Liver (tissue), 9 donors: ENCODE results near the gene FARSA. TPM values are rescaled to one million over a fixed set of nuclear protein-coding genes. Genes with fewer than 3 reads are reported as not detected.
A peak's percentile ranks its signal among the peaks of the same experiment; 100 is the strongest.

Experiments used
- DNase-seq: peaks from one replicate; pipeline ENCODE4 v3.0.0-alpha.2; 2017; ENCODE audit warnings: low spot score
- H3K27ac ChIP-seq, 2 donors: one replicate each; pipeline ENCODE4 v1.7.0; 2013; ENCODE audit warnings: inconsistent platforms in 2 of 2, low read length in 2 of 2, control low read depth in 1 of 2, low read depth in 1 of 2, mild to moderate bottlenecking in 1 of 2
- H3K27me3 ChIP-seq, 4 donors: one replicate each; pipeline versions ENCODE4 v1.6.1 to v1.7.0; 2013; ENCODE audit warnings: low read length in 3 of 4, inconsistent platforms in 1 of 4, mild to moderate bottlenecking in 1 of 4, moderate library complexity in 1 of 4; ENCODE audit not compliant: control insufficient read depth in 4 of 4, insufficient read depth in 4 of 4
- H3K36me3 ChIP-seq, 4 donors: one replicate each; pipeline versions ENCODE4 v1.6.1 to v1.7.0; 2013; ENCODE audit warnings: low read length in 3 of 4, mild to moderate bottlenecking in 3 of 4, low read depth in 1 of 4, moderate library complexity in 1 of 4; ENCODE audit not compliant: control insufficient read depth in 4 of 4, insufficient read depth in 3 of 4
- H3K4me1 ChIP-seq, 4 donors: one replicate each; pipeline versions ENCODE4 v1.6.1 to v1.7.0; 2013; ENCODE audit warnings: low read length in 3 of 4, mild to moderate bottlenecking in 3 of 4, moderate library complexity in 1 of 4; ENCODE audit not compliant: control insufficient read depth in 4 of 4, insufficient read depth in 4 of 4
- H3K4me3 ChIP-seq, 3 donors: one replicate each; pipeline versions ENCODE4 v1.6.1 to v1.7.0; 2013; ENCODE audit warnings: low read length in 3 of 3, control low read depth in 1 of 3, low read depth in 1 of 3, mild to moderate bottlenecking in 1 of 3
- H3K9ac ChIP-seq, 2 donors: one replicate each; pipeline ENCODE4 v1.7.0; 2013; ENCODE audit warnings: low read length in 2 of 2, mild to moderate bottlenecking in 2 of 2, moderate library complexity in 2 of 2, control low read depth in 1 of 2, low read depth in 1 of 2
- H3K9me3 ChIP-seq, 4 donors: one replicate each; pipeline versions ENCODE4 v1.6.1 to v1.7.0; 2013; ENCODE audit warnings: low read length in 3 of 4; ENCODE audit not compliant: control insufficient read depth in 4 of 4
- ATF3 ChIP-seq: IDR thresholded peaks from 2 replicates; pipeline ENCODE4 v1.6.1; 2016; ENCODE audit warnings: antibody characterized with exemption
- CTCF ChIP-seq: fragments of 150-350 bp; IDR thresholded peaks from 2 replicates; pipeline ENCODE4 v1.5.1; 2017; ENCODE audit warnings: improper control_type of control experiment, low read depth, low read length; ENCODE audit not compliant: missing input control
- EGR1 ChIP-seq, 2 donors: IDR thresholded peaks; 2 replicates each; pipeline ENCODE4 v1.6.1; 2016 to 2018; ENCODE audit warnings: antibody characterized with exemption in 2 of 2, low read depth in 2 of 2
- FOXA1 ChIP-seq: IDR thresholded peaks from 2 replicates; pipeline ENCODE4 v1.6.1; 2016; ENCODE audit warnings: antibody characterized with exemption
- FOXA2 ChIP-seq: IDR thresholded peaks from 2 replicates; pipeline ENCODE4 v1.6.1; 2016; ENCODE audit warnings: antibody characterized with exemption
- GABPA ChIP-seq, 2 donors: IDR thresholded peaks in 1 of 2; conservative IDR thresholded peaks in 1 of 2; 2 replicates each; pipeline ENCODE4 v1.6.1; 2016; ENCODE audit warnings: antibody characterized with exemption in 2 of 2, mild to moderate bottlenecking in 1 of 2, moderate library complexity in 1 of 2
- HNF4A ChIP-seq, 2 donors: conservative IDR thresholded peaks; 2 replicates each; pipeline ENCODE4 v1.6.1; 2016; ENCODE audit warnings: antibody characterized with exemption in 2 of 2, mild to moderate bottlenecking in 2 of 2
- HNF4G ChIP-seq: IDR thresholded peaks from 2 replicates; pipeline ENCODE4 v1.6.1; 2016; ENCODE audit warnings: antibody characterized with exemption
- JUND ChIP-seq, 2 donors: IDR thresholded peaks; 2 replicates each; pipeline ENCODE4 v1.6.1; 2016; ENCODE audit warnings: antibody characterized with exemption in 2 of 2
- MAX ChIP-seq: IDR thresholded peaks from 2 replicates; pipeline ENCODE4 v1.6.1; 2016; ENCODE audit warnings: antibody characterized with exemption
- NR2F2 ChIP-seq: IDR thresholded peaks from 2 replicates; pipeline ENCODE4 v1.6.1; 2016; ENCODE audit warnings: antibody characterized with exemption
- RAD21 ChIP-seq, 2 donors: IDR thresholded peaks; 2 replicates each; pipeline ENCODE4 v1.6.1; 2016; ENCODE audit warnings: antibody characterized with exemption in 2 of 2, mild to moderate bottlenecking in 2 of 2
- REST ChIP-seq: IDR thresholded peaks from 2 replicates; pipeline ENCODE4 v1.6.1; 2016; ENCODE audit warnings: antibody characterized with exemption, mild to moderate bottlenecking
- RXRA ChIP-seq, 2 donors: IDR thresholded peaks; 2 replicates each; pipeline ENCODE4 v1.6.1; 2017 to 2018; ENCODE audit warnings: antibody characterized with exemption in 2 of 2, mild to moderate bottlenecking in 1 of 2
- SP1 ChIP-seq: IDR thresholded peaks from 2 replicates; pipeline ENCODE4 v1.6.1; 2018; ENCODE audit warnings: antibody characterized with exemption, mild to moderate bottlenecking
- TAF1 ChIP-seq: conservative IDR thresholded peaks from 2 replicates; pipeline ENCODE4 v1.6.1; 2016; ENCODE audit warnings: antibody characterized with exemption, mild to moderate bottlenecking
- YY1 ChIP-seq: IDR thresholded peaks from 2 replicates; pipeline ENCODE4 v1.6.1; 2016; ENCODE audit warnings: antibody characterized with exemption, mild to moderate bottlenecking
- ZBTB33 ChIP-seq: IDR thresholded peaks from 2 replicates; pipeline ENCODE4 v1.6.1; 2016; ENCODE audit warnings: antibody characterized with exemption
- WGBS: extraction: QIAGEN DNeasy Blood & Tissue Kit; methylation state at CpG from one replicate; pipeline ENCODE4 v1.1.7; 2013; 5-methylcytosine and 5-hydroxymethylcytosine counted together
- polyA plus RNA-seq, 2 donors: library from polyadenylated mRNA; stranded (reverse) in 1 of 2; unstranded in 1 of 2; fragments of 200-250 nt in 1 of 2; fragments of >200 nt in 1 of 2; fragmentation: Nextera tagmentation in 1 of 2; extraction: Ambion mirVana in 1 of 2; gene quantifications; one replicate each; pipeline versions ENCODE4 v1.2.1 to v1.2.3, GENCODE V29; 2013 to 2015
- total RNA-seq, 2 donors: library from RNA; depleted of rRNA; stranded (reverse); fragments of >200 nt; gene quantifications; one replicate each; pipeline ENCODE4 v1.2.3, GENCODE V29; 2014
- donor health status: healthy.
- donor health status: healthy.
- donor health status: healthy.
- donor health status: healthy.
- donor health status: healthy.

FARSA gene
- total and polyA plus RNA-seq, 4 donors, result 29.8 to 50.1 (median 34.3) TPM

- H3K9ac ChIP-seq, result no peak within 1 kb of the TSS
- H3K4me3 ChIP-seq, result peak within 1 kb of the TSS in 1 of 3 donors; percentile 46
- 78% methylated on average over 17 of the region's 17 CpGs for WGBS
Observed at GRCh38 chr19:12886969-12887747, 46.4 kb downstream of the FARSA start, which contains the start of gene KLF1. KLF1 (minus strand) TSS chr19:12887201; CDS start chr19:12887140, 61 bp downstream.

More at GRCh38 chr19:12886969-12887747, 46.4 kb downstream of the FARSA start, which contains the start of gene KLF1:
- peaks cover 5 to 21% (median 12%) of the 10 kb centered on the region in 4 donors for H3K9me3 ChIP-seq
- peaks cover 0 to 6% (median 0%) of the 10 kb centered on the region in 4 donors for H3K27me3 ChIP-seq
- peak; percentile 84 for DNase-seq
- peaks cover 7 to 23% (median 18%) of the 10 kb centered on the region in 4 donors for H3K4me1 ChIP-seq
- no peaks in the 10 kb centered on the region for H3K36me3 ChIP-seq
- no peak within 1 kb of the TSS for H3K27ac ChIP-seq
- TF ChIP-seq FOXA1, result no peak
- no peak for TF ChIP-seq HNF4G
- TF ChIP-seq EGR1 (IDR thresholded peaks at IDR 0.05; ENCODE audit: low read depth in 2 of 2), result no peak
- no peak for TF ChIP-seq GABPA (IDR thresholded peaks at IDR 0.05 in 1 of 2, conservative IDR thresholded peaks at IDR 0.05 in 1 of 2)
- TF ChIP-seq RAD21 (IDR thresholded peaks at IDR 0.05), result no peak
- no peak for TF ChIP-seq JUND (IDR thresholded peaks at IDR 0.05)
- TF ChIP-seq FOXA2, result no peak
- no peak for TF ChIP-seq CTCF
- TF ChIP-seq SP1, result no peak
- no peak for TF ChIP-seq TAF1
- no peak for TF ChIP-seq YY1
- TF ChIP-seq REST, result no peak
- no peak for TF ChIP-seq NR2F2
- TF ChIP-seq ATF3, result no peak
- TF ChIP-seq ZBTB33, result no peak
- no peak for TF ChIP-seq MAX
- no peak for TF ChIP-seq HNF4A (conservative IDR thresholded peaks at IDR 0.05)
- TF ChIP-seq RXRA (IDR thresholded peaks at IDR 0.05), result no peak
